ENCODE results near the gene DOCK7.
"Not testable (repeated sequence)": the region's sequence is repeated elsewhere in the genome, so short reads cannot be mapped to it uniquely, and the experiment has no call there.

DOCK7 gene

DNA sequence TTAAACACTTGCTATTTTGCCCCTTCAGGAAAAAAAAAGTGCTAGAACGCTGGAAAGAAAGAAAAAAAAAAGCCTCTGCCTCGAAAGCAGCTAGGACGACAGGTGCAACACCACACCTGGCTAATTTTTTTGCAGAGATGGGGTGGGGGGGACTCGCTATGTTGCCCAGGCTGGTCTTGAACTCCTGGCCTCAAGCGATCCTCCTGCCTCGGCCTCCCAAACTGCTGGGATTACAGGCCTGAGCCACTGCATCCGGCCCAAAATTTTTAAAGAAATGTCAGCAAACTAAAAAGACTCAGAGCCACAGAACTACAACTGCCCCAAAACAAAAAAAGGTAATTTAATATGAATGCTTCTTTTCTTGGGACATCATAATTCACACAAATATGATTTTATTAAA lies 1.4 kb downstream of the DOCK7 start:
- Histone ChIP-seq H4K8ac (ENCODE audit: low read depth, low read length) (no peak overlapping the region), H3K36me3 (ENCODE audit: control insufficient read depth in 1 of 2, insufficient read depth in 2 of 2, low read length in 2 of 2) (peaks cover 0 to 5% of the 10 kb centered on the region in 2 experiments), H3K4ac (ENCODE audit: low read depth, low read length) (no peak overlapping the region), H2BK5ac (ENCODE audit: low read depth, low read length, poor library complexity) (no peak overlapping the region), H3K9ac (ENCODE audit: low read length) (no peak overlapping the region), H2BK120ac (ENCODE audit: insufficient read depth, low read length, poor library complexity) (no peak overlapping the region), H3K4me3 (ENCODE audit: low read depth, low read length) (no peak overlapping the region), H2AFZ (ENCODE audit: insufficient read depth, low read length, poor library complexity) (no peak overlapping the region), H3K9me3 (ENCODE audit: insufficient read depth, low read depth, low read length) (no peaks in the 10 kb centered on the region), H3K79me2 (ENCODE audit: control insufficient read depth, insufficient read depth, low read length, poor library complexity) (peaks cover 9% of the 10 kb centered on the region), H3K4me1 (ENCODE audit: control insufficient read depth in 1 of 2, insufficient read depth in 2 of 2, low read length in 2 of 2) (peaks cover 4 to 6% of the 10 kb centered on the region in 2 experiments), H4K12ac (ENCODE audit: low read depth, low read length) (no peak overlapping the region), H3K27me3 (ENCODE audit: insufficient read depth, low read length) (no peaks in the 10 kb centered on the region), H3K18ac (ENCODE audit: low read length) (no peak overlapping the region), H3K14ac (ENCODE audit: low read length) (no peak overlapping the region), H3K79me1 (ENCODE audit: low read length) (peaks cover 13% of the 10 kb centered on the region), H3K27ac (ENCODE audit: low read depth, low read length) (no peak overlapping the region), H3K23ac (ENCODE audit: low read length) (no peak overlapping the region), H2BK12ac (ENCODE audit: low read length) (no peak overlapping the region), H2AK5ac (ENCODE audit: low read length) (no peak overlapping the region), H4K91ac (ENCODE audit: low read depth, low read length) (no peak overlapping the region), H3K4me2 (ENCODE audit: low read length) (no peak overlapping the region)
- no CpG with 5 or more reads among the region's 7 CpGs for WGBS (ENCODE audit: extremely low coverage, insufficient coverage, insufficient read length)
- DNase-seq, result no peak

DNA sequence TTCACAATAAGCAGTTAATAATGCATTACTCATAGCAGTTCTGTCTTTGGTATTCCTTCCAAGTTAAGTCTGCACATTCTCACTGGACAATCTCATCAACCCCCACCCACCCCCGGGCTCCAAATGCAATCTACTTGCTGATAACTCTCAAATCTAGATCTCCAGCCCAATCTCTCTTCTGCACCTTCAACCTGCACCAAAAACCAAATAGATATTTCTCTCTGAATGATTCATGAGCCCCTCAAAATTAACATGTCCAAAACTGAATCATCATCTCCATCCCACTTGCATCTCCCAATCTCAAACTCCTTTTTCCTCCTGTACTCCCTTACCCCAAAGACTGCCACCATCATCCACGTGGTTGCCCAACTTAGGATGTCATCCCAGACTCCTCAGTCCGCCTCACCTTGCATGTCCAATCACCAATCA lies 2.7 kb downstream of the DOCK7 start:
- peaks cover 2 to 4% of the 10 kb centered on the region in 2 experiments for H3K4me1 ChIP-seq (ENCODE audit: control insufficient read depth in 1 of 2, insufficient read depth in 2 of 2, low read length in 2 of 2)
- no peak overlapping the region for H4K12ac ChIP-seq (ENCODE audit: low read depth, low read length)
- H3K4me3 ChIP-seq (ENCODE audit: low read depth, low read length), result no peak overlapping the region
- peaks cover 9% of the 10 kb centered on the region for H3K79me2 ChIP-seq (ENCODE audit: control insufficient read depth, insufficient read depth, low read length, poor library complexity)
- peak overlapping the region; percentile 39 for H3K4ac ChIP-seq (ENCODE audit: low read depth, low read length)
- no peak overlapping the region for H3K27ac ChIP-seq (ENCODE audit: low read depth, low read length)
- H3K18ac ChIP-seq (ENCODE audit: low read length), result no peak overlapping the region
- no peak overlapping the region for H3K4me2 ChIP-seq (ENCODE audit: low read length)
- H2BK5ac ChIP-seq (ENCODE audit: low read depth, low read length, poor library complexity), result no peak overlapping the region
- H4K8ac ChIP-seq (ENCODE audit: low read depth, low read length), result no peak overlapping the region
- H2AK5ac ChIP-seq (ENCODE audit: low read length), result no peak overlapping the region
- no peak overlapping the region for H3K14ac ChIP-seq (ENCODE audit: low read length)
- peaks cover 0 to 5% of the 10 kb centered on the region in 2 experiments for H3K36me3 ChIP-seq (ENCODE audit: control insufficient read depth in 1 of 2, insufficient read depth in 2 of 2, low read length in 2 of 2)
- WGBS (ENCODE audit: extremely low coverage, insufficient coverage, insufficient read length), result no CpG with 5 or more reads among the region's 3 CpGs
- no peak overlapping the region for H2BK120ac ChIP-seq (ENCODE audit: insufficient read depth, low read length, poor library complexity)
- peaks cover 13% of the 10 kb centered on the region for H3K79me1 ChIP-seq (ENCODE audit: low read length)
- no peaks in the 10 kb centered on the region for H3K27me3 ChIP-seq (ENCODE audit: insufficient read depth, low read length)
- no peak overlapping the region for H3K23ac ChIP-seq (ENCODE audit: low read length)
- DNase-seq, result peak; percentile 25
- no peak overlapping the region for H3K9ac ChIP-seq (ENCODE audit: low read length)
- no peak overlapping the region for H2AFZ ChIP-seq (ENCODE audit: insufficient read depth, low read length, poor library complexity)
- H4K91ac ChIP-seq (ENCODE audit: low read depth, low read length), result no peak overlapping the region
- no peaks in the 10 kb centered on the region for H3K9me3 ChIP-seq (ENCODE audit: insufficient read depth, low read depth, low read length)
- no peak overlapping the region for H2BK12ac ChIP-seq (ENCODE audit: low read length)

DNA sequence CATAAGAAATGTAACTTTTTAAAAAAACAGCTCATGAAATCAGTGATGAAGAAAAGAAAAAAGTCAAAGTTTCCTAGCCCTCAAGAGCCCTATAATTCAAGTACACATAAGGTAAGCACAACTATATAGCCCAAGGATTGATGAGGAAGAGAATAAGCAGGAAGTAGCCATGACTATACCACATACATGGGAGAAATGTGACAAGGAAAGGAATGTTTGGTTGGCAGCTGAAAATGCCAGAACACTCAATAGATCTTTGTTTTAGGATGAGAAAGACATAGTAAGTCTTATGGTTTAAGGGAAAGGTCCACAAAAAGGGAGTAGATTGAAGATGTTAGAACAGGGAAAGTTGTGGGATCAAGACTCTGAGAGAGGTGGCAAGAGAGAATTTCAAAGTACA lies 5.7 kb downstream of the DOCK7 start:
- H2BK5ac ChIP-seq (ENCODE audit: low read depth, low read length, poor library complexity), result no peak overlapping the region
- DNase-seq, result no peak
- no peak overlapping the region for H3K9ac ChIP-seq (ENCODE audit: low read length)
- H4K8ac ChIP-seq (ENCODE audit: low read depth, low read length), result no peak overlapping the region
- no peak overlapping the region for H4K91ac ChIP-seq (ENCODE audit: low read depth, low read length)
- H3K4me3 ChIP-seq (ENCODE audit: low read depth, low read length), result no peak overlapping the region
- no peak overlapping the region for H2AK5ac ChIP-seq (ENCODE audit: low read length)
- no peak overlapping the region for H3K27ac ChIP-seq (ENCODE audit: low read depth, low read length)
- no peak overlapping the region for H3K4me2 ChIP-seq (ENCODE audit: low read length)
- peaks cover 2% of the 10 kb centered on the region in 2 experiments for H3K4me1 ChIP-seq (ENCODE audit: control insufficient read depth in 1 of 2, insufficient read depth in 2 of 2, low read length in 2 of 2)
- no peak overlapping the region for H3K18ac ChIP-seq (ENCODE audit: low read length)
- H2BK12ac ChIP-seq (ENCODE audit: low read length), result no peak overlapping the region
- H2BK120ac ChIP-seq (ENCODE audit: insufficient read depth, low read length, poor library complexity), result no peak overlapping the region
- H3K36me3 ChIP-seq (ENCODE audit: control insufficient read depth in 1 of 2, insufficient read depth in 2 of 2, low read length in 2 of 2), result peaks cover 0 to 5% of the 10 kb centered on the region in 2 experiments
- no peak overlapping the region for H3K4ac ChIP-seq (ENCODE audit: low read depth, low read length)
- H3K27me3 ChIP-seq (ENCODE audit: insufficient read depth, low read length), result no peaks in the 10 kb centered on the region
- no peak overlapping the region for H3K14ac ChIP-seq (ENCODE audit: low read length)
- H2AFZ ChIP-seq (ENCODE audit: insufficient read depth, low read length, poor library complexity), result no peak overlapping the region
- peaks cover 3% of the 10 kb centered on the region for H3K79me2 ChIP-seq (ENCODE audit: control insufficient read depth, insufficient read depth, low read length, poor library complexity)
- H3K79me1 ChIP-seq (ENCODE audit: low read length), result peaks cover 3% of the 10 kb centered on the region
- no peaks in the 10 kb centered on the region for H3K9me3 ChIP-seq (ENCODE audit: insufficient read depth, low read depth, low read length)
- H4K12ac ChIP-seq (ENCODE audit: low read depth, low read length), result no peak overlapping the region
- H3K23ac ChIP-seq (ENCODE audit: low read length), result no peak overlapping the region

DNA sequence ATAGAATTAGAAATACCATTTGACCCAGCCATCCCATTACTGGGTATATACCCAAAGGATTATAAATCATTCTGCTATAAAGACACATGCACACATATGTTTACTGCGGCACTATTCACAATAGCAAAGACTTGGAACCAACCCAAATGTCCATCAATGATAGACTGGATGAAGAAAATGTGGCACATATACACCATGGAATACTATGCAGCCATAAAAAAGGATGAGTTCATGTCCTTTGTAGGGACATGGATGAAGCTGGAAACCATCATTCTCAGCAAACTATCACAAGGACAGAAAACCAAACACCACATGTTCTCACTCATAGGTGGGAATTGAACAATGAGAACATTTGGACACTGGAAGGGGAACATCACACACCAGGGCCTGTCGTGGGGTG lies 7.2 kb downstream of the DOCK7 start:
- not testable (repeated sequence) for H4K91ac ChIP-seq (ENCODE audit: low read depth, low read length); H3K14ac ChIP-seq (ENCODE audit: low read length)

More for the DNA sequence above, 7.2 kb downstream of the DOCK7 start:
- H2BK5ac ChIP-seq (ENCODE audit: low read depth, low read length, poor library complexity); H3K9ac ChIP-seq (ENCODE audit: low read length); H2BK120ac ChIP-seq (ENCODE audit: insufficient read depth, low read length, poor library complexity); H3K9me3 ChIP-seq (ENCODE audit: insufficient read depth, low read depth, low read length); H2AFZ ChIP-seq (ENCODE audit: insufficient read depth, low read length, poor library complexity); H3K4me1 ChIP-seq (ENCODE audit: control insufficient read depth in 1 of 2, insufficient read depth in 2 of 2, low read length in 2 of 2); H2AK5ac ChIP-seq (ENCODE audit: low read length); H3K27ac ChIP-seq (ENCODE audit: low read depth, low read length); H3K79me1 ChIP-seq (ENCODE audit: low read length); H4K8ac ChIP-seq (ENCODE audit: low read depth, low read length); H3K4ac ChIP-seq (ENCODE audit: low read depth, low read length); H2BK12ac ChIP-seq (ENCODE audit: low read length); H3K18ac ChIP-seq (ENCODE audit: low read length); H4K12ac ChIP-seq (ENCODE audit: low read depth, low read length); H3K79me2 ChIP-seq (ENCODE audit: control insufficient read depth, insufficient read depth, low read length, poor library complexity); DNase-seq; H3K27me3 ChIP-seq (ENCODE audit: insufficient read depth, low read length); H3K36me3 ChIP-seq (ENCODE audit: control insufficient read depth in 1 of 2, insufficient read depth in 2 of 2, low read length in 2 of 2); H3K23ac ChIP-seq (ENCODE audit: low read length); H3K4me2 ChIP-seq (ENCODE audit: low read length); H3K4me3 ChIP-seq (ENCODE audit: low read depth, low read length): not testable (repeated sequence)
- no CpG with 5 or more reads among the region's 2 CpGs for WGBS (ENCODE audit: extremely low coverage, insufficient coverage, insufficient read length)
